Measurements from ENCODE around the gene MICAL1.

Gene MICAL1

GRCh38 chr6:109455437-109456110, at the start of gene MICAL1:
MICAL1 (minus strand) TSS chr6:109455772; CDS start chr6:109454196, 1,576 bp downstream.
- DNase-seq = peak; percentile 30 to 48

- no peak for DNase-seq
Observed at GRCh38 chr6:109503327-109504224, 48.0 kb upstream of the MICAL1 start.

- no peak for DNase-seq
Observed at GRCh38 chr6:109498936-109499335, 43.4 kb upstream of the MICAL1 start.

GRCh38 chr6:109498052-109498451, 42.5 kb upstream of the MICAL1 start:
- DNase-seq = no peak

- no peak for DNase-seq
Observed at GRCh38 chr6:109496036-109496772, 40.6 kb upstream of the MICAL1 start.

GRCh38 chr6:109493865-109494264, 38.3 kb upstream of the MICAL1 start:
- DNase-seq = no peak

- DNase-seq = no peak
Observed at GRCh38 chr6:109491207-109491938, 35.8 kb upstream of the MICAL1 start.

- no peak for DNase-seq
Observed at GRCh38 chr6:109490713-109491112, 35.1 kb upstream of the MICAL1 start.

- DNase-seq = no peak
Observed at GRCh38 chr6:109488001-109488400, 32.4 kb upstream of the MICAL1 start.

GRCh38 chr6:109486068-109486467, 30.5 kb upstream of the MICAL1 start:
- no peak for DNase-seq

- DNase-seq = no peak
Observed at GRCh38 chr6:109485266-109485935, 29.8 kb upstream of the MICAL1 start.

- DNase-seq = no peak
Observed at GRCh38 chr6:109484122-109484521, 28.6 kb upstream of the MICAL1 start.

- DNase-seq = no peak
Observed at GRCh38 chr6:109483735-109484057, 28.1 kb upstream of the MICAL1 start.

GRCh38 chr6:109482905-109483734, 27.5 kb upstream of the MICAL1 start, which contains the start of gene ZBTB24:
ZBTB24 (minus strand) TSS chr6:109483219; CDS start chr6:109482026, 1,193 bp downstream.
- peak; percentile 80 to 87 for DNase-seq

GRCh38 chr6:109480993-109481480, 25.5 kb upstream of the MICAL1 start:
- no peak for DNase-seq

GRCh38 chr6:109478841-109479624, 23.5 kb upstream of the MICAL1 start:
- no peak for DNase-seq

GRCh38 chr6:109478222-109478805, 22.7 kb upstream of the MICAL1 start:
- no peak for DNase-seq

GRCh38 chr6:109477725-109478124, 22.2 kb upstream of the MICAL1 start:
- no peak for DNase-seq

GRCh38 chr6:109477184-109477583, 21.6 kb upstream of the MICAL1 start:
- no peak for DNase-seq

- no peak for DNase-seq
Observed at GRCh38 chr6:109475625-109476024, 20.1 kb upstream of the MICAL1 start.

Data from stimulated activated CD4-positive, alpha-beta T cell treated with anti-CD3 and anti-CD28 coated beads, Interleukin-2, amount 100 ng/mL, for 48 hours (primary cell).